ENCODE measurements around the gene ENTHD1. TPM values are rescaled to one million over a fixed set of nuclear protein-coding genes. Genes with fewer than 3 reads are reported as not detected.
"Not testable (repeated sequence)": the region's sequence is repeated elsewhere in the genome, so short reads cannot be mapped to it uniquely, and the experiment has no call there.

ENTHD1 gene
- total and polyA plus RNA-seq, 2 experiments from 2014 or later: not detected

GRCh38 chr22:39906207-39906606, 12.6 kb upstream of the ENTHD1 start:
- no peak overlapping the region for H3K4me3 ChIP-seq
- no peak for DNase-seq (ENCODE audit: low read depth in 1 of 2, low spot score in 1 of 2)
- H3K36me3 ChIP-seq: no peaks in the 10 kb centered on the region
- H3K4me1 ChIP-seq (ENCODE audit: low read depth): no peaks in the 10 kb centered on the region
- no peak for TF ChIP-seq CTCF (IDR thresholded peaks at IDR 0.05; ENCODE audit: low read depth, low read length)
- no peaks in the 10 kb centered on the region for H3K9me3 ChIP-seq (ENCODE audit: low read depth)
- no peaks in the 10 kb centered on the region for H3K27me3 ChIP-seq
- H3K27ac ChIP-seq: no peak overlapping the region

GRCh38 chr22:39905687-39906086, 12.1 kb upstream of the ENTHD1 start:
- Histone ChIP-seq H3K27ac (no peak overlapping the region), H3K9me3 (ENCODE audit: low read depth) (no peaks in the 10 kb centered on the region), H3K36me3 (no peaks in the 10 kb centered on the region), H3K4me3 (no peak overlapping the region), H3K27me3 (no peaks in the 10 kb centered on the region), H3K4me1 (ENCODE audit: low read depth) (no peaks in the 10 kb centered on the region)
- DNase-seq (ENCODE audit: low read depth in 1 of 2, low spot score in 1 of 2): no peak
- no peak for TF ChIP-seq CTCF (IDR thresholded peaks at IDR 0.05; ENCODE audit: low read depth, low read length)

GRCh38 chr22:39904862-39905261, 11.3 kb upstream of the ENTHD1 start:
- H3K27ac ChIP-seq: no peak overlapping the region
- no peak overlapping the region for H3K4me3 ChIP-seq
- DNase-seq (ENCODE audit: low read depth in 1 of 2, low spot score in 1 of 2): no peak
- TF ChIP-seq CTCF (IDR thresholded peaks at IDR 0.05; ENCODE audit: low read depth, low read length): no peak
- H3K4me1 ChIP-seq (ENCODE audit: low read depth): no peaks in the 10 kb centered on the region
- H3K36me3 ChIP-seq: no peaks in the 10 kb centered on the region
- H3K27me3 ChIP-seq: no peaks in the 10 kb centered on the region
- no peaks in the 10 kb centered on the region for H3K9me3 ChIP-seq (ENCODE audit: low read depth)

- H3K4me1 ChIP-seq (ENCODE audit: low read depth); H3K9me3 ChIP-seq (ENCODE audit: low read depth); H3K27ac ChIP-seq; H3K27me3 ChIP-seq; H3K36me3 ChIP-seq; DNase-seq (ENCODE audit: low read depth in 1 of 2, low spot score in 1 of 2); H3K4me3 ChIP-seq: not testable (repeated sequence)
These were observed 10.5 kb upstream of the ENTHD1 start for GRCh38 chr22:39904024-39904423.

- no peak for TF ChIP-seq CTCF (IDR thresholded peaks at IDR 0.05; ENCODE audit: low read depth, low read length)
- Histone ChIP-seq H3K27ac (no peak overlapping the region), H3K4me3 (no peak overlapping the region), H3K4me1 (ENCODE audit: low read depth) (peaks cover 8% of the 10 kb centered on the region), H3K9me3 (ENCODE audit: low read depth) (no peaks in the 10 kb centered on the region), H3K27me3 (no peaks in the 10 kb centered on the region), H3K36me3 (no peaks in the 10 kb centered on the region)
- no peak for DNase-seq (ENCODE audit: low read depth in 1 of 2, low spot score in 1 of 2)
These were observed 8.1 kb upstream of the ENTHD1 start for GRCh38 chr22:39901565-39902146.

GRCh38 chr22:39900306-39901227, 7.0 kb upstream of the ENTHD1 start, which contains the start of gene GRAP2:
GRAP2 (plus strand) TSS chr22:39901084; CDS start chr22:39947107, 46,023 bp downstream.
- TF ChIP-seq CTCF (IDR thresholded peaks at IDR 0.05; ENCODE audit: low read depth, low read length): no peak
- Histone ChIP-seq H3K27me3 (no peaks in the 10 kb centered on the region), H3K27ac (no peak within 1 kb of the TSS), H3K9me3 (ENCODE audit: low read depth) (no peaks in the 10 kb centered on the region), H3K36me3 (no peaks in the 10 kb centered on the region), H3K4me3 (no peak within 1 kb of the TSS), H3K4me1 (ENCODE audit: low read depth) (peaks cover 8% of the 10 kb centered on the region)
- DNase-seq (ENCODE audit: low read depth in 1 of 2, low spot score in 1 of 2): no peak

Measured in cardiac muscle cell (in vitro differentiated cells and primary cell).